ENCODE measurements around the gene PDGFB.

PDGFB gene

GRCh38 chr22:39244496-39245129, at the start of gene PDGFB:
TSS of gene PDGFB (minus strand) at chr22:39244982. CDS start at chr22:39243963, 1,019 bp downstream.
- peak; percentile 67 for DNase-seq

GRCh38 chr22:39293766-39294368, 49.1 kb upstream of the PDGFB start:
- no peak for DNase-seq

- DNase-seq = peak; percentile 75
Observed at GRCh38 chr22:39292561-39293074, 47.8 kb upstream of the PDGFB start.

GRCh38 chr22:39292031-39292462, 47.3 kb upstream of the PDGFB start:
- DNase-seq = no peak

- no peak for DNase-seq
Observed at GRCh38 chr22:39291523-39291922, 46.7 kb upstream of the PDGFB start.

GRCh38 chr22:39290724-39291161, 46.0 kb upstream of the PDGFB start:
- no peak for DNase-seq

- DNase-seq = no peak
Observed at GRCh38 chr22:39289975-39290720, 45.4 kb upstream of the PDGFB start.

GRCh38 chr22:39289533-39289932, 44.8 kb upstream of the PDGFB start:
- DNase-seq = no peak

GRCh38 chr22:39288135-39288898, 43.5 kb upstream of the PDGFB start:
- no peak for DNase-seq

GRCh38 chr22:39287076-39287725, 42.4 kb upstream of the PDGFB start:
- no peak for DNase-seq

GRCh38 chr22:39284983-39285382, 40.2 kb upstream of the PDGFB start:
- DNase-seq = no peak

- DNase-seq = no peak
Observed at GRCh38 chr22:39284142-39284980, 39.6 kb upstream of the PDGFB start.

GRCh38 chr22:39283322-39284141, 38.8 kb upstream of the PDGFB start:
- DNase-seq = no peak

GRCh38 chr22:39282645-39283321, 38.0 kb upstream of the PDGFB start:
- no peak for DNase-seq

GRCh38 chr22:39281126-39281525, 36.3 kb upstream of the PDGFB start:
- no peak for DNase-seq

- no peak for DNase-seq
Observed at GRCh38 chr22:39280250-39280649, 35.5 kb upstream of the PDGFB start.

GRCh38 chr22:39279170-39279850, 34.5 kb upstream of the PDGFB start:
- no peak for DNase-seq

GRCh38 chr22:39278040-39278439, 33.3 kb upstream of the PDGFB start:
- no peak for DNase-seq

GRCh38 chr22:39277142-39277607, 32.4 kb upstream of the PDGFB start:
- no peak for DNase-seq

Data from 8988T (cell line).